Measurements from ENCODE around the gene XCL2.
A peak's percentile ranks its signal among the peaks of the same experiment; 100 is the strongest.
"Not testable (repeated sequence)": the region's sequence is repeated elsewhere in the genome, so short reads cannot be mapped to it uniquely, and the experiment has no call there.

Gene XCL2, protein sequence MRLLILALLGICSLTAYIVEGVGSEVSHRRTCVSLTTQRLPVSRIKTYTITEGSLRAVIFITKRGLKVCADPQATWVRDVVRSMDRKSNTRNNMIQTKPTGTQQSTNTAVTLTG

DNA sequence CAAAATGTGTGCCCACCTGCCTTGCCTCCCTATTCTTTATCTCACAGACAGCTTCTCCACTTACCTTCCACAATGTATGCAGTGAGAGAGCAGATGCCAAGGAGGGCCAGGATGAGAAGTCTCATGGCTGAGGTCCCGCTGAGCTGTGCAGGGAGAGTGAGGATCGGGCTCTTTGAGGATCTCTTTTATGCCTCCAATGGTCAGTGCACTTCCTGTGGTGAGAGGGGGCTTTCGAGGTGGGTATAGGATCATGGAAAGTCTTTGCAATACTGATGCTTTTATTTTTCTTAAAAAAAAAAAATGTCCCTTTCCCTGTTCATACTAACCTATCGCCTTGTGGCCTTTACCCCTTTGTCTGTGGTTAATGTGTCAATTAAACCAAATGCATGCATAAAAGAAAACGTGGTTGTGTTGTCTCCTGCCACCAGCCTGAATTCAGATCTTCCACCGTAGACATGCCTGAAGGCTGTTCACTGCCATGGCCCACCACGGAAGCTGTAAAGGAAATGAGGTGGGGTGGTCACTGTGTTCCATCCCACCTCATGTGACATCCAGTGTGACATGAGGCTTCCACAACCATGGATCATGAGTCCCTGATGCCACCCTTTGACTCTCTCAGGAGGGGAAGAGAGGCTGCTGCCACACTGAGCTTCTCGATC, at the start of gene XCL2:
XCL2 (minus strand) TSS at position 158 of the 659 bp plus-strand sequence; CDS start at position 125, 33 bp downstream.
- DNase-seq, result not testable (repeated sequence)

DNA sequence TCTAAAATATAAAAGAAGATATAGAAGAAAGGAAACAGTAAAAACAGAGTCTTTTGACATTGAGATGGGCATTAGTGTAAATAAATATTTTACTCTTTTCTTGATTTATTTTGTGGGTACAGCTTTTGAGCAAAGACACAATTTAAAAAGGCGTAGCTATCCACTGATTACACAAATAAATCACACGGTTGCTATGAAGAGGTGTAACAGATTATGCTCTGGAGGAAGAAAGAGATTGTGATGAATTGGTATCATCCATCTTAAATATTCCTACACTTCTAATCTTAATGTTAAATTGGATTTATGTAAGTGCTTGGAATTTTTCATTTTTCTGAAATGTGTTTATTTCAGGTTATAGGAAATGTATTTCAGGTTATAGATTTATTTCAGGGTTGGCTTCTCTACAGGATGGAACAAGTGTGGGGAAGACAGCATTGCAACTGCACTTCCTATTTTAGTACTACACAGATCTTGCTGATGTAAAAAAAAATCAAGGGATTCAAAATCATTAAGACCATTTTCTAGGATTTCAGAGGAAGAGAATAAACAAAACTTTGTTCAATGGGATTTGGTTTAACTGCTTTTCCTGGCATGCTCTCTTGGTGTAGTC, 47.9 kb upstream of the XCL2 start:
- no peak for DNase-seq

DNA sequence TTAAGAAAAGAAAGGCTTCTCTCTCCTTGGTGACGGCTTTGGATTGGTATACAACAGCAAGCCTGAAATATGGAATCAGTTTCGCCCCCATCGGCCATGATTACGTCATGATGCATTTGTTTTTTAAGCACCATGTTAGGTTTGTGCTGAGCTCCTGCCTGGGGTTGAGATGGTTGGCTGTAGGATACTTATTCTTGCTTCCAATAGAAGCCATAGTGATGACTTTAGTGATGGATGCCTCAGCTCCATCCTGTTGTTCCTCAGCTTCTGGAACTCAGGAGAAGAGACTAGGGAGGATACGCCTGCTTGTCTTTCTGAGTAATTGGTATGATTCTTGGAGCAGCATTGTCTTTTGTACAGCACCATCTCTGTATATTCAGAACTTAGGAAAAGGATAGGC, 47.3 kb upstream of the XCL2 start:
- no peak for DNase-seq

DNA sequence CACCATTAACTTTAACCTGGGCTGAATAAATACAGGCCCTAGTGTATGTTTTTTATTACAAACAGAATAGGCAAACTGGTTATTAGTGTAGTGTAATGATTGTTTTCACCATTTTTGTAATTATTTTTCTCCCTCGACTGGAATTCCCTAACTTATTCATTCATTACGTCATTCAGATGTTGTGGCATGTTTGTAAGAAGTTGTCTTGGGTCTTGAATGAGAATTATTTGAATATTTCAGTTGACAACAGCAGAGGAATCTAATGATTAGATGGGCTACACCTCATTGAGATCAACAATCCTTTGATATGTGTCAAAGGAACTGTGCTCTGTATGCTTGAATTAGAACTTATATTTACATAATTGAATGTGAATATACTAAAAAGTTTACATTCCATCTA, 45.4 kb upstream of the XCL2 start:
- no peak for DNase-seq

DNA sequence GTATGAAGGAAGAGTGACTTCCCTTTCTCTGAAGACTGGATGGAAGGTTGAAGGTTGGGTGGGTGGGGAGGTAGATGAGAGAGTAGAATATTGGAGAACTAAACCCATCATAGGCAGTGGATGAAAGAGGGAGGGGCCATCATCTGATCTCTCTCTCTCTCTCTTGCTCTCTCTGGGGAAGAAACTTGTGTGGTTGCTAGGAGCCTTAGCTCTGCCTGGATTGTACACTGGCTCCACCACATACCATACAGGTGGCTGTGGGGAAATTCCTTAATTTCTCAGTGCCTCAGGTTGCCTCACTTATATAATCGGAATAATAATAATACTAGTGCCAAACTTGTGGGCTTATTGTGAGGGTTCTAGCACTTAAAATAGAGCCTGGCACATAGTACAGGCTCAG, 42.1 kb upstream of the XCL2 start:
- no peak for DNase-seq

DNA sequence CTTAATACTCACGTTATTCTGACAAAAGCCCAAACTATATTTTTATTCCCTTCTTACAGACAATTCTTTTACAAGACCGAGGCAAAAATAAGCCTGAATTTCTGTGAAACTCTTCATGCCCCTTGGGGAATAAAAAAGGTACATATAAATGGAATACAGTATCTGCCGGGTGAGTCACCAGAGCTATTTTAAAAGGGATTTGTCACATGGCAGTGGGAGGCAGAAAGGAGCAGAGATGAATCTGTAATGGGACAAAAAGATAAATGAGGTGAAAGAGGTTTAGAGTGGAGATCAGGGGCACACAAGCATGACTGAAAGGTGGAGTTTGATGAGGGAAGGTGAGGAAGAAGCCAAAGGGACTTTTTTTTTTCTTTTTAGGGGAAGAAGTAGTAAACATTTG, 41.4 kb upstream of the XCL2 start:
- no peak for DNase-seq

DNA sequence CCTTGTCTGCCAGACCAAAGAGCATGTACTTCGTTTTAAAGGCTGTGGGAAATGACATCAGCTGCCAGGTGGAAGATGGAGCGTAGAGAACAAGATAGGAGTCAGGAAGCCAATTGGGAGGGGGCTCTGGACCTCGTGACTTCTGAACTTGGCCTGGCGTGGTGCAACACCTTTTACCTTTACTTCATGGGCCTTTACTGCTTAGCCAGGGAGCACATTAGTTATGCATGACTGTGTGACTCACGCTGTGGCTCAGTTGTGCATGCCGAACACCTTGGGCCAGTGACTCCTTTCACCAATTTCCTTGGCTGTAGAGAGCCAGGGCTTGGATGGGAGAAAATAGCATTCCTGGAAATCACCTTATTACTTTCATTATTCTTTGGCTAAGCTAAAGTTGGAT, 39.8 kb upstream of the XCL2 start:
- DNase-seq, result no peak

DNA sequence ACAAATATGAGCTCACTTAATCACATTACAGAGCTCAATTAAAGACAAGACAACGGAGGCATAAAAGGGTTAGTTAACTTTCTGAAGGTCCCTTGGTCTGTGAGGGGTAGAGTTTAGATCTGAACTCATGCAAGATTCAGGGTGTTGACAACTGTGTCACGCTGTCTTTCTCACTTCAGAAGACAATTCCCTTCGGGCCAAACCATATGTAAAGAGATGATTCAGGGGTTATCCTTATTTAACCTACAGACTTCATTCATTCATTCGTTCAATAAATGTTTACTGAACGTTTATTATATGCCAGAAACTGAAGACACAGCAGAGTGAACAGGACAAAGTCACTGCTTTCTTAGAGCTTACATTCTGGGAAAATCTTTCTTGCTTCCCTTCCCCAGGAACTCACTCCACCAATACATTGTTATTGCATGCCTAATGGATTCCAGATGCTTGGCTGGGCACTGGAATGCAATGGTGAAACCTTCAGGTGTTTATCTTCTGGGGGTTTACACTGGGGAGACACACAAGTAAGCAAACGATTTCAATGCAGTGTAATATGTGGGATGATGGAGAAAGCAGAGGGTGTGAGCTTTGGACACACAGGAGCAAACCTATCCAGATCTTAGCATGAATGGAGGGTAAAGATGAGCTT, 39.0 kb upstream of the XCL2 start:
- DNase-seq, result no peak

DNA sequence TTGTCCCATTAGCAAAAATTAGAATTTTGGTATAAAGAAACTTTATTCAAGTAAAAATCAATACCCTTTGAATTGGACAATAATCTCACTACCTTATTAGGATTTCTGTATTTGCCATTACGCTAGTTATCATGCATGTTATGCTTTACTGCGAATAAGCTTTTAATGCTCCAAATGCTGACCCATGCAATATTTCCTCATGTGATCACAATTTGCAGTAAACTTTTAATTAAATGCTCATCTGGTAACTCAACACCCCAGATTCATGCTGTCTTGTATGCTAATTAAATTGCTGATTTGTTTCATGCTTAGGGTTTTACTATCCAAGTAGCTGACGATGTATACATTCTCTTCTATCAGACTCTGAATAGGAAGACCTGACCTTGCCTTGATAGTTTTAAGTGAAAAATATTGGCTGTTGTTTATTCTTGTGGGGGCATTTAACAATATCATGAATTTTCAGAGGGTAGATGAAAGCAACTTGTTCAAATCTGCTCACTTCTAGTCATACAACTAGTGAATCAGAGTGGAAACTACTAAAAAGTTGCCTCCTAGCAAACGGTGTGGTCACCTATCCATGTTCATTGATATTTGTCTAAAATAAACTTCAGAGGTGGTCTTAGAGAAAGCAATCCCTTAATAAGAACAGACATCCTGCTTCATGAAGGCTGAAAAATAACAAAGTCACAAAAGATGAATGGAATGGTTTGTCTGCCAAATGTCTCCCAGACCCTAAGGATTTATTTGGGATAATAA, 38.2 kb upstream of the XCL2 start:
- no peak for DNase-seq

DNA sequence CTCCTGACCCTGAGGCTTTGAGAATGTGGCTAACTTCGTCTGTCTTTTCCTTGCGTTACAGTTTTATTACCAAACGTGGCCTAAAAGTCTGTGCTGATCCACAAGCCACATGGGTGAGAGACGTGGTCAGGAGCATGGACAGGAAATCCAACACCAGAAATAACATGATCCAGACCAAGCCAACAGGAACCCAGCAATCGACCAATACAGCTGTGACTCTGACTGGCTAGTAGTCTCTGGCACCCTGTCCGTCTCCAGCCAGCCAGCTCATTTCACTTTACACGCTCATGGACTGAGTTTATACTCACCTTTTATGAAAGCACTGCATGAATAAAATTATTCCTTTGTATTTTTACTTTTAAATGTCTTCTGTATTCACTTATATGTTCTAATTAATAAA, 37.2 kb upstream of the XCL2 start:
- not testable (repeated sequence) for DNase-seq

DNA sequence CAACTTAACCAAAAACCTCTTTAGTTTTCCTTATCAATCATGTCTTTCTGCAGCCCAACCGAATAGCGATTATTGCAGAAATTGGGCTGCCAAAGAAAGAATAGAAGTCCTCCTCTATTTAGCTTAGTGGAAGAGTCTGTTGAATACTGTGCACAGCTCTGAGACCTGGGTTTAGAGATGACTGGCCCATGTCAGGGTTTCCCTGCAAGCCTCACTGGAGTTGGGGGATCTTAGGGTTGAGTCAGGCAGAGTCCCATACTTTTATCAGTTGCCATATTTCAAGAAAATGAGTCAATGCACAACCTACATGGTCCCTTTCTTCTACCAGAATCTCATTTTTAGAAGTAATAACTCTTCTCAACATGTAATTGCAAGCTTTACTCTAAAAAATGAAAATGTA, 36.5 kb upstream of the XCL2 start:
- not testable (repeated sequence) for DNase-seq

DNA sequence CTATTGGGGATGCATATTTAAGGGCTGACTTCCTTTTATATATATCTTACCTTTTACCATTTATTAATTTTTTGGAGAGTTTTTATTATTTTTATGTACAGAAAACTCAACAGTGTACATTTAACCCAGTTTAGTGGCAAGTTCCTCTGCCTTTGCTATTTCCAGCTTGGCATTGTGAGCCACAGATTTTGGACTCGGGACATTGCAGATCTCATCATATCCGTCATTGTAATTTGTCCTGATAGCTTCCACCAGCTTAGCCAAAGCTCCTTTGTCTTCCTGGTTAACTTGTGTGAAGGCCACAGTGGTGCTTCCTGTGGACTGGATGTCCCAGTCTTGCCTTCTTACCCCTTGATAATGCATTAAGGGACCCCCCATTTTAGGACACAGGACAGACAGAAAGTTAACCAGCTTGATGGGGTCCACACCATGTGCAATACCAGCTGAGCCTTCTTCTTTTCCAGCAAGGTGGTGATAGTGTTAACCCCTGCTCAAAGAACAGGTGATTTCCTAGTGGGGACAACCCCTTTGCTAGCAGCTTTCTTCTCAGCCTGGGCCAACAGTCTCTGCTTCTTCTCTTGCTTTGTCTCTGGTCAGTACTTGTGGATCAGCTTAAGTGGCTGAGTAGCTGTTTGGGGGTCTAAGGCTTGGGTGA, 34.9 kb upstream of the XCL2 start:
- not testable (repeated sequence) for DNase-seq

DNA sequence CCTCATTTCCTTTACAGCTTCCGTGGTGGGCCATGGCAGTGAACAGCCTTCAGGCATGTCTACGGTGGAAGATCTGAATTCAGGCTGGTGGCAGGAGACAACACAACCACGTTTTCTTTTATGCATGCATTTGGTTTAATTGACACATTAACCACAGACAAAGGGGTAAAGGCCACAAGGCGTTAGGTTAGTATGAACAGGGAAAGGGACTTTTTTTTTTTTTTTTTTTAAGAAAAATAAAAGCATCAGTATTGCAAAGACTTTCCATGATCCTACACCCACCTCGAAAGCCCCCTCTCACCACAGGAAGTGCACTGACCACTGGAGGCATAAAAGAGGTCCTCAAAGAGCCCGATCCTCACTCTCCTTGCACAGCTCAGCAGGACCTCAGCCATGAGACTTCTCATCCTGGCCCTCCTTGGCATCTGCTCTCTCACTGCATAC, 32.5 kb upstream of the XCL2 start, which contains the start of gene XCL1:
XCL1 (plus strand) TSS at position 361 of the 444 bp plus-strand sequence; CDS start at position 394, 33 bp downstream.
- not testable (repeated sequence) for DNase-seq

DNA sequence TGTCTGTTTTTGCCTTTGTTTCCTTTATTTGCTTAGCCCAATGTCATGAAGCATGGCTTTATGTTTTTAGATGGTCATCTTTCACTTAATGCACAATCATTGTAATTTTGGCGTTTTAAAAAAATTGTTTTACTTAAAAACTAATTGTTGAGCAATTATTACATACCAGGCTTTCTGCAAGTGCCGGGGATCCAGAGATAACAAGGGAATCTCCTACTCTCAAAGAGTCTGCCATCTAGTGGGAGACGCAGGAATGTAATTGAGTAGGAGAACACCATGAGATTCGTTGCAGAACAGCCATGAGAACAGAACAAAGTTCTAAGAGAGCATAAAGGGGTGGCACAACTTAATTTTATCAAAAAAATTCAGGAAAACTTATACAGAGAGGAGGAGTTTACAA, 30.4 kb upstream of the XCL2 start:
- DNase-seq, result peak; percentile 3 to 21

DNA sequence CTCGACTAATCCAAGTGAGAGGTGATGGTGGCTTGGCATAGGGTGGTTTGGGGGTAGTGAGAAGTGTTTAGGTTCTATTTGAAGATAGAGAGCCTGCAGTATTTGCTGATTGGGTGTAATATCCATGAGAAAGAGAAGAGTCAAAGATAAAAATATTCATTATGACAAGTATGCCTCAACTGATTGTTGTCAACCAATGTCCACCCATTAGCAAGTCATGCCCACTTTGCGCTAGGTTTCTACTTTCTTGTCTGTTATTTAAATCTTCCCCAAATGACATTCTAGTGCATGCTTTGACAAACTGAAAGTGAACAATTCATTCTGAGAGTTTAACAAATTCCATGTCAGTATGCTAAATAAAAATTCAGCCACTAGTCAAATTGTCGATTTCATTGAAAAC, 28.8 kb upstream of the XCL2 start:
- no peak for DNase-seq

DNA sequence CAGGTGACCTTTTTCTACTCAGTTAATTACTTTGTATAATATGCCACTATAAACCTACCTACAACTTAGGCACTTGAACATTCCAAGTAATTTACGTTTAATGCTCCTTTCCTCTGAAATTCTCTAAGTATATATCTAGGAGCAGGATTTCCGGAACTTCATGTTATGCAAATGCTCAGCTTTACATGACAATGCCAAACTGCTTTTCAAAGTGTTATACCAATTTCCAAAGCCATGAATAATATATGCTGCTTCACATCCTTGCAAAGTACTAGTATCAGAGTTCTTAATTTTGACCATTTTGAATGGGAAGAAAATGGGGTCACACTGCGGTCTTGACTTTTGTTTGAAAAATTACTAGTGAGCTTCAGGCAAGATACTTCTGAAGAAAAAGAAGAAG, 26.9 kb upstream of the XCL2 start:
- no peak for DNase-seq

DNA sequence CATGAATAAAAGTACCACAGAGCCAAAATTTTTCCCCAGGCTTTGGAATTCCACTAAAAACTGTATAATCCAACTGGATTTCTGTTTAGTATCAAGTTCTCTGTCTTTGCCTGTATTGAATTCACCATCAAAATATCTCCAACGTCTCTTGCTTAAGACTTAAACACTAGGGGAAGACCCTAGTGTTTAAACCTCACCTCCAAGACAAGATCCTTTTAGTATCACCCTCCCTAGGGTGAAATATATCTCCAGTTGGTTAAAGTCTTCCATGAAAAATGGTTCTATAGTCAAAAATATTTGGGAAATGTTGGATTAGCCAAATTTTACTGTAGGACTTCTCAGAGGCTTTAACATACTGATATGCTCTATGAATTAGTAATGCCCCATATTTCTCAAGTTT, 24.5 kb upstream of the XCL2 start:
- no peak for DNase-seq

DNA sequence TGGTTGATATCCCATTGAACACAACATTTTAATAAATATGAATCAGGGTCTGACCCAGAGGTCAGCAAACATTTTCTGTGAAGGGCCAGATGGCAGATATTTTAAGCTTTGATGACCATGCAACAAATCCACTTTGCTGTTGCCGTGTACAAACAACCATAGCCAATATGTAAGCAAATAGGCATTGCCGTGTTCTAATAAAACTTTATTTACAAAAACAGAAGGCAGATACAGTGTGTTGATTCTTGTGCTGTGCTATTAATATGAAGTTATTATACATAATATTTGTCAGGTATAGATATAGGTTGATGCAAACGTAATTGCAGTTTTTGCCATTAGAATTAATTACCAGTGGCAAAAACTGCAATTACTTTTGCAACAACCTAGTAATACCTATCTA, 23.8 kb upstream of the XCL2 start:
- DNase-seq, result no peak

DNA sequence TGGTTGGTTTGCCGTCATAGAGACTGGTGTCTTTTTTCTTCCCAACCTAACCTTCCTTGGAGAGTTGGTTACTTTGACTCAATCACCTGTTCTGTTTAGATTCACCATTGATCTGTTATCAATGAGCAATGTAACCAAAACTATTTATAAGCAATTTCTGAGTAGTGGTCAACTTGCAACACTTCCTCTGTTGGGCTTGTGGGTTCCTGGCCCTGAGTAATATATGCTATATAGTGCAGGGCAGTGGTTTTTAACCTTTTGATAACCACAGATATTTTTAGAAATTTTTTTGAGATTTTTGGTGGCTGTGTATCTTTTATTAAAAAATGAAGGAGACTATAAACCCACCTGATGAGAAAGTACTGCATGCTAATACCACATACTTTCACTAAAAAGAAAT, 23.2 kb upstream of the XCL2 start:
- no peak for DNase-seq

DNA sequence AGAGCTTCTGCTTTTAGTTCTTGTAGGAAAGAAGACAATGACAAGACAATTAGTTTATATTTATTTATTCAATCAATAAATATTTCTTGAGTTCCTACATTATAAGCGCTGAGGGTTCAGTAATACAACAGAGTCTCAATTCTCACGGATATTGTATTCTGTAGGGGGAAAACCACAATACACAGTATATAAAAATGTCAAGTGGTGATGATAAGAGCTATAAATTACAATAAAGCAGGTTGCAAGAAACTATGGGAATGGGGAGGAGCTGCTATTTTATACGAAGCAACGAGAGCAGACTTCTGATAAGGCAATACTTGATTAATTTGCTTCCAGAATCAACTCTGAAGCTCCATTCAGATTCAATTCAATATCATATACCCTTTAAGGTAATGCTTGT, 22.0 kb upstream of the XCL2 start:
- no peak for DNase-seq

DNA sequence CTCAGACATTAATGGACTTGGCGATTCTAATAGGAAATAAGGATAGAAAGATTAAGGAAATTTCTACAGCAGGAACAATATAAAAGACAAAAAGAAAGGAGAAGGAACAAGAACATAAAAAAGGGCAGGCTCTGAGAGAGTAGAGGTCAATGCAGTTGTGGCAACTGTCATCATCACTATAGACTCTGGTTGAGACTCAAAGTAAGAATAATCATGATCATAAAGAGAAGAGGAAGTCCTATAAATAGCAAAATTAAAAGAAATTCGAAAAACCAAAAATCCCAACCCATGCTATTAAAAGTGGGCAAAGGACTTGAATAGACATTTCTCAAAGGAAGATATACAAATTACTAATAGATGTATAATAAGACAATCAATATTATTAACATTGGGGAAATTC, 18.2 kb upstream of the XCL2 start:
- DNase-seq, result no peak

DNA sequence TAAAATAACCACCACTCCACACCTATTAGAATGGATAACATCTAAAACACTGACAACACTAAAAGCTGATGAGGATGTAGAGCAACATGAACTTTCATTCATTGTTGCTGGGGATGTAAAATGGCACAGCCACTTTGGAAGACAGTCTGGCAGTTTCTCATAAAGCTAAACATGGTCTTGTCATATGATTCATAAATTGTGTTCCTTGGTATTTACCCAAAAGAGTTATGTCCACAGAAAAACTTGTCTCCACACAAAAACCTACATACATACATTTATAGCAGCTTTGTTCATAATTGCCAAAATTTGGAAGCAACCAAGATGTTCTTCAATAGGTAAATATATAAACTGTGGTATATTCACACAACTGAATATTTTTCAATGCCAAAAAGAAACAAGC, 16.6 kb upstream of the XCL2 start:
- DNase-seq, result no peak

DNA sequence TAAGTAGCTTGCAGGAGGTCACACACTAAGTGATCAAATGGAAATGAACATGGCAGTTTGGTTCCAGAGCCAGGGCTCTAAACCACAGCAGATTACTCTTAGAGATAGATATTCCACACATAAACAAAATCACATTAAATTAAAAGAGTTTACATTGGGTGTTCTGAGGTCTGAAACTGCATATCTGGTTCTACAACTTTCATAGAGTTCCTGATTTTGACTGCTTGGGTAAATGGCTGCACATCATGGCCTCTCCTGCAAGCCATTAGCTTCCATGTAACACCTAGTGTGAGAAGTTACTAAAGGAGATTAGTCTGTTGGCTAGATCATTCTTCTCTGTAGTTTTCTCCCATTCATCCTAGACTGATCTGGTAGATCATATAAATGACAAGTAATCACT, 12.8 kb upstream of the XCL2 start:
- no peak for DNase-seq
